C4-2B (cell line): Measurements from ENCODE around the gene PAM16.

Experiments
- CTCF ChIP-seq: fragments of 450-650 bp; conservative IDR thresholded peaks from 2 replicates; pipeline ENCODE4 v1.5.1; 2017; ENCODE audit warnings: mild to moderate bottlenecking
- ZFX ChIP-seq: fragments of 450-650 bp; IDR thresholded peaks from 2 replicates; pipeline ENCODE4 v1.6.1; 2017

- TF ChIP-seq CTCF (no peak), ZFX (no peak)
These were observed 53.6 kb downstream of the PAM16 start for GRCh38 chr16:4297480-4297879.
